B cell (primary cell): Measurements from ENCODE around the gene PTS. TPM values are rescaled to one million over a fixed set of nuclear protein-coding genes. Genes with fewer than 3 reads are reported as not detected.

Experiments used
- ATAC-seq: fragments of 200-7000 bp; cut with Tn5 transposase; one replicate; pipeline ENCODE4 v1.10.0; 2021; ENCODE audit warnings: low read depth, mild to moderate bottlenecking, moderate number of reproducible peaks, moderate library complexity
- CTCF ChIA-PET: fragments of 350-600 bp; sonication (Branson Sonifier 250); formaldehyde crosslinking; loops from one replicate; lab custom pipeline; 2021; ENCODE audit warnings: antibody characterized with exemption, inconsistent platforms; lab: Charles Lee
- POLR2A ChIA-PET: fragments of 350-600 bp; sonication (Branson Sonifier 250); formaldehyde crosslinking; loops from one replicate; lab custom pipeline; 2021; ENCODE audit warnings: antibody characterized with exemption; lab: Charles Lee
- DNase-seq: peaks from one replicate; pipeline ENCODE4 v3.0.0; 2013
- H2AFZ ChIP-seq: 2 replicates; pipeline ENCODE4 v1.6.1; 2012; ENCODE audit warnings: mild to moderate bottlenecking, low read depth, low read length; ENCODE audit not compliant: insufficient read depth, poor library complexity, severe bottlenecking
- H3K27ac ChIP-seq, 2 donors: 1 replicate in 1 of 2; 2 replicates in 1 of 2; pipeline ENCODE4 v1.5.1; 2012 to 2013; ENCODE audit warnings: low read length in 2 of 2, mild to moderate bottlenecking in 2 of 2, moderate library complexity in 1 of 2
- H3K27me3 ChIP-seq, 4 experiments: fragments of 200-600 bp in 1 of 4; sonication (generic) in 1 of 4; replicated peaks in 1 of 4; 1 replicate in 2 of 4; 2 replicates in 2 of 4; pipeline versions ENCODE4 v1.6.1 to v1.7.0; 2013 to 2016; ENCODE audit warnings: low read length in 3 of 4, mild to moderate bottlenecking in 2 of 4, mixed read lengths in 1 of 4, moderate library complexity in 1 of 4; ENCODE audit not compliant: insufficient read depth in 4 of 4, control insufficient read depth in 3 of 4; ENCODE audit errors: control extremely low read depth in 1 of 4
- H3K36me3 ChIP-seq, 2 experiments: replicated peaks in 1 of 2; 1 replicate in 1 of 2; 2 replicates in 1 of 2; pipeline versions ENCODE4 v1.6.1 to v1.7.1; 2013; ENCODE audit warnings: low read length in 1 of 2; ENCODE audit not compliant: insufficient read depth in 2 of 2, control insufficient read depth in 1 of 2; ENCODE audit errors: control extremely low read depth in 1 of 2, extremely low read depth in 1 of 2
- H3K4me1 ChIP-seq, 2 donors: fragments of 200-600 bp in 1 of 2; sonication (generic) in 1 of 2; 1 replicate in 1 of 2; 2 replicates in 1 of 2; pipeline versions ENCODE4 v1.5.1 to v1.6.1; 2013 to 2017; ENCODE audit warnings: low read length in 2 of 2; ENCODE audit not compliant: control insufficient read depth in 2 of 2, insufficient read depth in 2 of 2
- H3K4me2 ChIP-seq: replicated peaks from 2 replicates; pipeline ENCODE3; 2012; ENCODE audit warnings: mild to moderate bottlenecking, low read depth, low read length; ENCODE audit not compliant: poor library complexity, severe bottlenecking
- H3K4me3 ChIP-seq, 5 experiments: fragments of 200-600 bp in 1 of 5; sonication (generic) in 1 of 5; 1 replicate in 3 of 5; 2 replicates in 2 of 5; pipeline versions ENCODE4 v1.5.1 to v1.7.0; 2011 to 2016; ENCODE audit warnings: low read length in 4 of 5, mild to moderate bottlenecking in 4 of 5, low read depth in 2 of 5, control low read depth in 1 of 5, moderate library complexity in 1 of 5; ENCODE audit not compliant: insufficient read depth in 1 of 5; ENCODE audit errors: control extremely low read depth in 1 of 5, extremely low read depth in 1 of 5
- H3K79me2 ChIP-seq: fragments of 200-600 bp; sonication (generic); one replicate; pipeline ENCODE4 v1.6.0; 2016; ENCODE audit warnings: low read length; ENCODE audit not compliant: control insufficient read depth, insufficient read depth
- H3K9ac ChIP-seq: fragments of 200-600 bp; sonication (generic); 2 replicates; pipeline ENCODE4 v1.6.1; 2017; ENCODE audit warnings: mild to moderate bottlenecking, low read length, moderate library complexity
- H3K9me3 ChIP-seq, 3 donors: one replicate each; pipeline versions ENCODE4 v1.6.1 to v1.7.1; 2013; ENCODE audit warnings: low read length in 2 of 3; ENCODE audit not compliant: control insufficient read depth in 2 of 3, insufficient read depth in 1 of 3; ENCODE audit errors: control extremely low read depth in 1 of 3
- H4K20me1 ChIP-seq: 2 replicates; pipeline ENCODE4 v1.6.0; 2012; ENCODE audit warnings: mild to moderate bottlenecking, low read length; ENCODE audit not compliant: insufficient read depth, control insufficient read depth, poor library complexity, severe bottlenecking
- H3K27ac Mint-ChIP-seq: one replicate; pipeline ENCODE4 v1.8.0; 2021; ENCODE audit warnings: mixed read lengths
- H3K27me3 Mint-ChIP-seq: one replicate; pipeline ENCODE4 v1.8.0; 2021; ENCODE audit warnings: mixed read lengths
- H3K4me1 Mint-ChIP-seq: one replicate; pipeline ENCODE4 v1.8.0; 2021; ENCODE audit warnings: mixed read lengths
- H3K4me3 Mint-ChIP-seq: one replicate; pipeline ENCODE4 v1.8.0; 2021; ENCODE audit warnings: mixed read lengths
- H3K9me3 Mint-ChIP-seq: one replicate; pipeline ENCODE4 v1.8.0; 2022; ENCODE audit warnings: mixed read lengths; ENCODE audit not compliant: insufficient read depth
- EZH2 ChIP-seq: IDR thresholded peaks from 2 replicates; pipeline ENCODE4 v1.6.1; 2012; ENCODE audit warnings: borderline replicate concordance, low read depth, mild to moderate bottlenecking, moderate library complexity, low read length; ENCODE audit not compliant: insufficient read depth, poor library complexity, severe bottlenecking
- WGBS: methylation state at CpG from one replicate; pipeline ENCODE4 v1.1.5; 2013; ENCODE audit warnings: missing lambda C conversion rate; ENCODE audit not compliant: insufficient coverage; 5-methylcytosine and 5-hydroxymethylcytosine counted together
- intact Hi-C: fragments of 100-400 bp; cut with micrococcal nuclease; formaldehyde crosslinking; loops from one replicate; pipeline ENCODE4 v1.10.0; 2022
- polyA plus RNA-seq: library from polyadenylated mRNA; depleted of rRNA; stranded (reverse); fragments of >200 nt; gene quantifications from 2 replicates; pipeline ENCODE4 v1.2.3, GENCODE V29; 2012
- total RNA-seq, 2 donors: library from RNA; stranded (reverse); fragments of 120-200 nt in 1 of 2; gene quantifications; 1 replicate in 1 of 2; 2 replicates in 1 of 2; pipeline versions ENCODE4 v1.2.3 to v1.2.4, GENCODE V29; 2013 to 2022
- TF ChIP-seq, protein P1 (sequence below): fragments of 200-600 bp; IDR thresholded peaks from one replicate; pipeline ENCODE4 v1.8.0; 2022; ENCODE audit warnings: antibody characterized with exemption, mild to moderate bottlenecking

Gene PTS
- total and polyA plus RNA-seq, 2 donors (not counting 1 experiment from before 2014, with no cell fraction given): 36.2 to 36.9 TPM

DNA sequence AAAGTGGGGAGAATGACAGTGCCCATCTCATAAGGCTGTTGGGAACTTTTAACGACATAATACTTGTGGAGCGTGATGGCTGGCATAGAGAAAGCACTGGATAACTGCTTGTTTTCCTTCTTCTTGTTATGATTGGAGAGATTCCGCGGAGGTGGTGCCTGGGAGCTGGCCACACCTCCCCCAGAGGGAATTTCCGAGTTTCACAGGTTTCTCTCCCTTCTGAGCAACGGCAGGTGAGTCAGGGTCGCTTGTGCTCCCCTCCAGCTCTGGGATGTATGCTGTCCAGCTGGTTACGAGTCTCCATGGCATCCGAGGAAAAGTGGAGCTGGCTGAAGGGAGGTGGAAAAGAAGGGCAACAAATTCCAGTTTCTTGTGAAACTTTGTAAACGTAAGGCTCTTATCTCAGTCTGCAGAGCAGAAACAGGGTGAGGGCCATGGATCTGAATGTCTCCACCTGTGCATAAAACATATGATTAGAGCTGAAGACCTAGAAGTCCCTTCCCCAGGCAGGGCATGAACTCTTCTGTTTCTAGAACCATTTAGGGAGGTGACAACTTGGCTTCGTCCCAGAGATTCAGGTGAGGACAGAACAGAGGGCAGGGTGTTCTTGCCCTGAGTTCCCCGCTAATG, 44.4 kb downstream of the PTS start:
- Histone ChIP-seq H2AFZ (peak overlapping the region; percentile 53), H3K9ac (no peak overlapping the region), H4K20me1 (no peaks in the 10 kb centered on the region), H3K27me3 (no peaks in the 10 kb centered on the region), H3K4me2 (peak overlapping the region; percentile 40), H3K9me3 (no peaks in the 10 kb centered on the region), H3K27ac (no peak overlapping the region), H3K4me3 (no peak overlapping the region), H3K4me1 (peaks cover 13 to 19% of the 10 kb centered on the region in 2 donors), H3K36me3 (no peaks in the 10 kb centered on the region), H3K79me2 (no peaks in the 10 kb centered on the region)
- no peak for DNase-seq
- TF ChIP-seq, protein P1, sequence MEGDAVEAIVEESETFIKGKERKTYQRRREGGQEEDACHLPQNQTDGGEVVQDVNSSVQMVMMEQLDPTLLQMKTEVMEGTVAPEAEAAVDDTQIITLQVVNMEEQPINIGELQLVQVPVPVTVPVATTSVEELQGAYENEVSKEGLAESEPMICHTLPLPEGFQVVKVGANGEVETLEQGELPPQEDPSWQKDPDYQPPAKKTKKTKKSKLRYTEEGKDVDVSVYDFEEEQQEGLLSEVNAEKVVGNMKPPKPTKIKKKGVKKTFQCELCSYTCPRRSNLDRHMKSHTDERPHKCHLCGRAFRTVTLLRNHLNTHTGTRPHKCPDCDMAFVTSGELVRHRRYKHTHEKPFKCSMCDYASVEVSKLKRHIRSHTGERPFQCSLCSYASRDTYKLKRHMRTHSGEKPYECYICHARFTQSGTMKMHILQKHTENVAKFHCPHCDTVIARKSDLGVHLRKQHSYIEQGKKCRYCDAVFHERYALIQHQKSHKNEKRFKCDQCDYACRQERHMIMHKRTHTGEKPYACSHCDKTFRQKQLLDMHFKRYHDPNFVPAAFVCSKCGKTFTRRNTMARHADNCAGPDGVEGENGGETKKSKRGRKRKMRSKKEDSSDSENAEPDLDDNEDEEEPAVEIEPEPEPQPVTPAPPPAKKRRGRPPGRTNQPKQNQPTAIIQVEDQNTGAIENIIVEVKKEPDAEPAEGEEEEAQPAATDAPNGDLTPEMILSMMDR: no peak
- TF ChIP-seq EZH2: no peak
- ChIA-PET CTCF (interaction anchor here (1.0 to 19.7 kb wide), 3 partner anchors 10 to 47 kb away, joined by 3 to 471 read pairs (median 24); partner anchors contain the start of gene PTS), POLR2A (no interaction called here)
- no peaks in the 10 kb centered on the region for H3K9me3 Mint-ChIP-seq
- H3K4me3 Mint-ChIP-seq: no peak overlapping the region
- WGBS: 66% methylated on average over 6 of the region's 12 CpGs
- H3K4me1 Mint-ChIP-seq: peaks cover 25% of the 10 kb centered on the region
- peak overlapping the region; percentile 91 for H3K27ac Mint-ChIP-seq
- H3K27me3 Mint-ChIP-seq: no peaks in the 10 kb centered on the region
- ATAC-seq: no peak
- intact Hi-C loops: no loop called here

DNA sequence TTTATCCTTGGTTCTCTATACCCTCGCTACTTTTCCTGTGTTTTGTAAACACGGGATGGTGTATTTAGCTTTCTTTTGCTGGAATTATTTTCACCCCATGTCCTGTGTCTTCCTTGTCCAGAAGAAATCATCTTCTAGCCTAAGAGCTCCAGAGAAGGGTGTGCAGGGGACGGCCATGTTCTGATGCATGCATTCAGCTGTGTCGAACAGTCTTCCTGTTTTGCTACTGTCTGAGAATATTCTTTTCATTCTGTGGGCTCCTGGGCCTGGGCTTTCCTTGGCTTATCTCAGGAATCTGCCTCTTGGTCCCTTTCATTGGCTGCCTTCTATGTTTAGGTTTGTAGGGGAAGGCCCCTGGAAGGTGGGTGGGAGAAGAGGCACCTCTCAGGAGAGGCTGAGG, 45.0 kb downstream of the PTS start:
- H3K9me3 Mint-ChIP-seq: no peaks in the 10 kb centered on the region
- Histone ChIP-seq H3K4me2 (peak overlapping the region; percentile 40), H3K27ac (peak overlapping the region in 1 of 2 donors; percentile 3), H4K20me1 (no peaks in the 10 kb centered on the region), H3K79me2 (no peaks in the 10 kb centered on the region), H3K4me3 (no peak overlapping the region), H3K4me1 (peaks cover 13 to 19% of the 10 kb centered on the region in 2 donors), H2AFZ (peak overlapping the region; percentile 53), H3K9me3 (no peaks in the 10 kb centered on the region), H3K27me3 (no peaks in the 10 kb centered on the region), H3K36me3 (no peaks in the 10 kb centered on the region), H3K9ac (no peak overlapping the region)
- intact Hi-C loops: no loop called here
- ChIA-PET CTCF (interaction anchor here (1.0 to 19.7 kb wide), 3 partner anchors 9 to 48 kb away, joined by 3 to 471 read pairs (median 24); partner anchors contain the start of gene PTS), POLR2A (no interaction called here)
- H3K27ac Mint-ChIP-seq: peak overlapping the region; percentile 91
- WGBS: 50% methylated on average over 2 of the region's 4 CpGs
- peaks cover 25% of the 10 kb centered on the region for H3K4me1 Mint-ChIP-seq
- no peak for DNase-seq
- TF ChIP-seq, protein P1: no peak
- TF ChIP-seq EZH2: no peak
- H3K4me3 Mint-ChIP-seq: peak overlapping the region; percentile 73
- H3K27me3 Mint-ChIP-seq: no peaks in the 10 kb centered on the region
- peak; percentile 39 for ATAC-seq
